OCI-LY3 (cell line): ENCODE data around the gene EXOC7.

Experiments used
- H2AFZ ChIP-seq: fragments of 200-600, 300-600 bp; shearing (Covaris generic); 2 replicates; pipeline ENCODE4 v1.6.0; 2014; ENCODE audit warnings: antibody characterized with exemption, low read depth, low read length
- H3K27ac ChIP-seq: fragments of 200-600, 300-600 bp; sonication (generic); 2 replicates; pipeline ENCODE4 v1.5.1; 2014; ENCODE audit warnings: mild to moderate bottlenecking, low read length, moderate library complexity, mixed read lengths
- H3K27me3 ChIP-seq: fragments of 200-600, 300-600 bp; sonication (generic); 2 replicates; pipeline ENCODE4 v1.6.1; 2014; ENCODE audit warnings: low read depth, low read length, mixed read lengths
- H3K36me3 ChIP-seq: fragments of 200-600, 300-600 bp; sonication (generic); replicated peaks from 2 replicates; pipeline ENCODE3; 2014; ENCODE audit warnings: low read depth, low read length, mixed read lengths
- H3K4me1 ChIP-seq: fragments of 300-600, 200-600 bp; sonication (generic); 2 replicates; pipeline ENCODE4 v1.6.1; 2014; ENCODE audit warnings: low read length, mixed read lengths
- H3K4me2 ChIP-seq: fragments of 200-600, 300-600 bp; sonication (generic); 2 replicates; pipeline ENCODE4 v1.6.1; 2014; ENCODE audit warnings: low read length, mixed read lengths
- H3K4me3 ChIP-seq: fragments of 300-600, 200-600 bp; sonication (generic); 2 replicates; pipeline ENCODE4 v1.5.1; 2014; ENCODE audit warnings: antibody characterized with exemption, mild to moderate bottlenecking, low read length, moderate library complexity
- H3K79me2 ChIP-seq: fragments of 300-600, 200-600 bp; shearing (Covaris generic); 2 replicates; pipeline ENCODE4 v1.6.1; 2014; ENCODE audit warnings: mild to moderate bottlenecking, low read length, mixed read lengths
- H3K9ac ChIP-seq: fragments of 300-600, 200-600 bp; shearing (Covaris generic); 2 replicates; pipeline ENCODE4 v1.6.0; 2014; ENCODE audit warnings: mild to moderate bottlenecking, low read length, moderate library complexity
- H3K9me3 ChIP-seq: fragments of 200-600, 300-600 bp; shearing (Covaris generic); 2 replicates; pipeline ENCODE4 v1.6.1; 2014; ENCODE audit warnings: low read length, mixed read lengths; ENCODE audit not compliant: insufficient read depth
- H4K20me1 ChIP-seq: fragments of 200-600, 300-600 bp; sonication (generic); 2 replicates; pipeline ENCODE4 v1.6.1; 2016; ENCODE audit warnings: low read length, mixed read lengths; ENCODE audit not compliant: insufficient read depth
- CTCF ChIP-seq: fragments of 200-600, 300-600 bp; sonication (generic); IDR thresholded peaks from 2 replicates; pipeline ENCODE4 v1.5.1; 2014; ENCODE audit warnings: antibody characterized with exemption, low read length, low read depth
- EZH2phosphoT487 ChIP-seq: fragments of 200-600 bp; shearing (Covaris generic); IDR thresholded peaks from 2 replicates; pipeline ENCODE4 v1.6.1; 2018; ENCODE audit warnings: antibody characterized with exemption, mixed run types, low read depth

EXOC7 gene

GRCh38 chr17:76085066-76085730, 18.4 kb downstream of the EXOC7 start:
- Histone ChIP-seq H3K27ac (no peak overlapping the region), H3K9ac (no peak overlapping the region), H4K20me1 (no peaks in the 10 kb centered on the region), H2AFZ (no peak overlapping the region), H3K4me1 (no peaks in the 10 kb centered on the region), H3K4me2 (no peak overlapping the region), H3K4me3 (no peak overlapping the region), H3K36me3 (peaks cover 17% of the 10 kb centered on the region), H3K9me3 (no peaks in the 10 kb centered on the region), H3K79me2 (no peaks in the 10 kb centered on the region), H3K27me3 (no peaks in the 10 kb centered on the region)
- no peak for TF ChIP-seq EZH2phosphoT487
- TF ChIP-seq CTCF: no peak

- H3K9ac ChIP-seq: no peak overlapping the region
- H2AFZ ChIP-seq: no peak overlapping the region
- H3K9me3 ChIP-seq: no peaks in the 10 kb centered on the region
- no peak for TF ChIP-seq EZH2phosphoT487
- no peak for TF ChIP-seq CTCF
- H3K27me3 ChIP-seq: peaks cover 8% of the 10 kb centered on the region
- H3K79me2 ChIP-seq: no peaks in the 10 kb centered on the region
- no peak overlapping the region for H3K27ac ChIP-seq
- H3K36me3 ChIP-seq: peaks cover 10% of the 10 kb centered on the region
- H3K4me3 ChIP-seq: no peak overlapping the region
- no peaks in the 10 kb centered on the region for H4K20me1 ChIP-seq
- no peaks in the 10 kb centered on the region for H3K4me1 ChIP-seq
- H3K4me2 ChIP-seq: no peak overlapping the region
Measured at GRCh38 chr17:76083536-76084182, 19.9 kb downstream of the EXOC7 start.

GRCh38 chr17:76082326-76083251, 21.0 kb downstream of the EXOC7 start:
- H3K79me2 ChIP-seq: no peaks in the 10 kb centered on the region
- H4K20me1 ChIP-seq: no peaks in the 10 kb centered on the region
- H3K4me3 ChIP-seq: no peak overlapping the region
- TF ChIP-seq EZH2phosphoT487 (no peak), CTCF (no peak)
- no peak overlapping the region for H3K9ac ChIP-seq
- H3K27ac ChIP-seq: no peak overlapping the region
- H3K4me2 ChIP-seq: no peak overlapping the region
- H3K36me3 ChIP-seq: peaks cover 10% of the 10 kb centered on the region
- peaks cover 11% of the 10 kb centered on the region for H3K27me3 ChIP-seq
- H2AFZ ChIP-seq: no peak overlapping the region
- H3K9me3 ChIP-seq: no peaks in the 10 kb centered on the region
- H3K4me1 ChIP-seq: no peaks in the 10 kb centered on the region
